BE2C (cell line): Measurements from ENCODE around the gene ZNF808.
"Not testable (repeated sequence)": the region's sequence is repeated elsewhere in the genome, so short reads cannot be mapped to it uniquely, and the experiment has no call there.

Experiments
- DNase-seq: peaks from one replicate; pipeline ENCODE4 v3.0.0-alpha.2; 2020
- H3K27me3 ChIP-seq: fragments of 250-450 bp; sonication (Bioruptor Pico); 2 replicates; pipeline ENCODE4 v1.5.1; 2020; ENCODE audit warnings: mild to moderate bottlenecking
- H3K36me3 ChIP-seq: fragments of 250-450 bp; sonication (Bioruptor Pico); 2 replicates; pipeline ENCODE4 v1.5.1; 2020; ENCODE audit warnings: mild to moderate bottlenecking
- H3K4me1 ChIP-seq: fragments of 250-450 bp; sonication (Bioruptor Pico); 2 replicates; pipeline ENCODE4 v1.5.1; 2020
- H3K4me3 ChIP-seq: 2 replicates; pipeline ENCODE4 v1.5.1; 2011; ENCODE audit warnings: low read depth, low read length
- H3K9me3 ChIP-seq: fragments of 250-450 bp; sonication (Bioruptor Pico); 2 replicates; pipeline ENCODE4 v1.5.1; 2020
- TF ChIP-seq, protein P1 (sequence below): IDR thresholded peaks from 2 replicates; pipeline ENCODE4 v1.5.1; 2012; ENCODE audit warnings: mild to moderate bottlenecking, low read depth, low read length

The ZNF808 gene

DNA sequence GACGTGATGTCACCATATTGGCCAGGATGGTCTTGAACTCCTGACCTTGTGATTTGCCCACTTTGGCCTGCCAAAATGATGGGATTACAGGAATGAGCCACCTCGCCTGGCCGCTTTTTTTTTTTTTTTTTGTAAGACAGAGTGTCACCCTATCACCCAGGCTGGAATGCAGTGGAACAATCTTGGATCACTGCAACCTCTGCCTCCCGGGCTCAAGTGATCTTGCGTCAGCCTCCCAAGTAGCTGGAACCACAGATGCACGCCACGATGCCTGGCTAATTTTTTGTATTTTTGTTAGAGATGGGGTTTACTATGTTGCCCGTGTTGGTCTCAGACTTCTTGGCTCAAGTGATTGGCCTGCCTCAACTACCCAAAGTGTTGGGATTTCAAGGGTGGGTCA, 28.9 kb upstream of the ZNF808 start:
- no peaks in the 10 kb centered on the region for H3K27me3 ChIP-seq
- H3K4me3 ChIP-seq: no peak overlapping the region
- TF ChIP-seq, protein P1, sequence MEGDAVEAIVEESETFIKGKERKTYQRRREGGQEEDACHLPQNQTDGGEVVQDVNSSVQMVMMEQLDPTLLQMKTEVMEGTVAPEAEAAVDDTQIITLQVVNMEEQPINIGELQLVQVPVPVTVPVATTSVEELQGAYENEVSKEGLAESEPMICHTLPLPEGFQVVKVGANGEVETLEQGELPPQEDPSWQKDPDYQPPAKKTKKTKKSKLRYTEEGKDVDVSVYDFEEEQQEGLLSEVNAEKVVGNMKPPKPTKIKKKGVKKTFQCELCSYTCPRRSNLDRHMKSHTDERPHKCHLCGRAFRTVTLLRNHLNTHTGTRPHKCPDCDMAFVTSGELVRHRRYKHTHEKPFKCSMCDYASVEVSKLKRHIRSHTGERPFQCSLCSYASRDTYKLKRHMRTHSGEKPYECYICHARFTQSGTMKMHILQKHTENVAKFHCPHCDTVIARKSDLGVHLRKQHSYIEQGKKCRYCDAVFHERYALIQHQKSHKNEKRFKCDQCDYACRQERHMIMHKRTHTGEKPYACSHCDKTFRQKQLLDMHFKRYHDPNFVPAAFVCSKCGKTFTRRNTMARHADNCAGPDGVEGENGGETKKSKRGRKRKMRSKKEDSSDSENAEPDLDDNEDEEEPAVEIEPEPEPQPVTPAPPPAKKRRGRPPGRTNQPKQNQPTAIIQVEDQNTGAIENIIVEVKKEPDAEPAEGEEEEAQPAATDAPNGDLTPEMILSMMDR: no peak
- DNase-seq: no peak
- H3K36me3 ChIP-seq: no peaks in the 10 kb centered on the region
- H3K9me3 ChIP-seq: no peaks in the 10 kb centered on the region
- no peaks in the 10 kb centered on the region for H3K4me1 ChIP-seq

DNA sequence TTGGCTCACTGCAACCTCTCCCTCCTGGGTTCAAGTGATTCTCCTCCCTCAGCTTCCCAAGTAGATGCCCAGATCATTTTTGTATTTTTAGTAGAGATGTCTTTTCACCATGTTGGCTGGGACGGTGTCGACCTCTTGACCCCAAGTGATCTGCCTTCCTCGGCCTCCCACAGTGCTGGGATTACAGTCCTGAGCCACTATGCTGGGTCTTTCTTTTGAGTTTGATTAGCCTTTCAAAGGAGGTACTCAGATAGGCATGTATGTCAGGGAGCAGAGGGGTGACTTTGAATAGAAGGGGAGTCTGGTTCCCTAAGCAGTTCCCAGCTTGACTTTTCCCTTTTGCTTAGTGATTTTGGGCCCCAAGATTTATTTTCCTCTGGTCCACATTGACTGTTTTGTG, 27.0 kb upstream of the ZNF808 start:
- not testable (repeated sequence) for H3K27me3 ChIP-seq, DNase-seq, H3K4me1 ChIP-seq, H3K36me3 ChIP-seq, H3K9me3 ChIP-seq, H3K4me3 ChIP-seq

DNA sequence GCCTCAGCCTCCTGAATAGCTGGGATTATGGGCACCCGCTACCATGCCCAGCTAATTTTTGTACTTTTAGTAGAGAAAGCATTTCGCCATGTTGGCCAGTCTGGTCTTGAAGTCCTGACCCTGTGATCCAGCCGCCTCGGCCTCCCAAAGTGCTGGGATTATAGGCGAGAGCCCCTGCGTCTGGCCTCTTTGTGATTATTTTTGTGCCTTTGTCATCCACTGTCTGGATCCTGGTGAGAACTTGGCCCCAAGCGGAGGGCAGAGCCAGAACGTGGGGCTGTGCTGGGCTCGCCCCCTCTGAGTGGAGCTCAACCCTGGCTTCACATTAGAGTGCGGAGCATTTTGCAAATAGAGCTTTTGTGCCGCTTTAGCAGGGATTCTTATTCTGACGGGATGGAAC, 26.5 kb upstream of the ZNF808 start:
- H3K9me3 ChIP-seq, DNase-seq, H3K4me3 ChIP-seq: not testable (repeated sequence)

DNA sequence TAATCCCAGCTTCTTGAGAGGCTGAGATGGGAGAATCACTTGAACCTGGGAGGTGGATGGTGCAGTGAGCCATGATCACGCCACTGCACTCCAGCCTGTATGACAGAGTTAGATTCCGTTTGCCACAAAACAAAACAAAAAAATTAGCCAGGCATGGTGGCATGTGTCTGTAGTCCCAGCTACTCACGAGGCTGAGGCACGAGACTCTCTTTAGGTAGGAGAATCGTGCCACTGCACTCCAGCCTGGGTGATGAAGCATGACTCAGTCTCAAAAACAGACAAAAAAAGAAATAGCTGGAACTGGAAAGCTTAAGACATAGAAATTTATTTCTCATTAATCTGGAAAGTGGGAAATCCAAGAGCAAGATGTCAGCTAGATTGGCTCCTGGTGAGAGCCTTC, 20.2 kb upstream of the ZNF808 start:
- TF ChIP-seq, protein P1: no peak
- DNase-seq: no peak
- Histone ChIP-seq H3K27me3 (no peaks in the 10 kb centered on the region), H3K4me1 (no peaks in the 10 kb centered on the region), H3K4me3 (no peak overlapping the region), H3K36me3 (no peaks in the 10 kb centered on the region), H3K9me3 (no peaks in the 10 kb centered on the region)

More for the DNA sequence above, 26.5 kb upstream of the ZNF808 start:
- H3K27me3 ChIP-seq, H3K36me3 ChIP-seq, H3K4me1 ChIP-seq: not testable (repeated sequence)

DNA sequence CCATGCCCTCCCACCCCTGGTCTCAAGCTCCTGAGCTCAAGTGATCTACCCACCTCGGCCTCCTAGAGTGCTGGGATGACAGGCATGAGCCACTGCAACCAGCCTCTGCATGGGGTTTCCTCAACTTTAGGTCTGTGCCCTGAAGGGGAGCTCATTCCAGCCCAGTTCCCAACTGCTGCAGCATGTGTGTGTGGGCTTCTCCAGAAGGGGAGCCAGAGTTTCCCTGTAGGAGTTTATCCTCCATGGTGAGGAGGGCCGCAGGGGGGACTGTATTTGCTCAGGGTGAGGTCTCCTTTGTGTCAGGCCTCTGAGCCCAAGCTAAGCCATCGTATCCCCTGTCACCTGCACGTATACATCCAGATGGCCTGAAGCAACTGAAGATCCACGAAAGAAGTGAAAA, 11.3 kb upstream of the ZNF808 start:
- no peaks in the 10 kb centered on the region for H3K4me1 ChIP-seq
- TF ChIP-seq, protein P1: no peak
- no peak overlapping the region for H3K4me3 ChIP-seq
- no peaks in the 10 kb centered on the region for H3K9me3 ChIP-seq
- no peaks in the 10 kb centered on the region for H3K36me3 ChIP-seq
- no peak for DNase-seq
- H3K27me3 ChIP-seq: no peaks in the 10 kb centered on the region

DNA sequence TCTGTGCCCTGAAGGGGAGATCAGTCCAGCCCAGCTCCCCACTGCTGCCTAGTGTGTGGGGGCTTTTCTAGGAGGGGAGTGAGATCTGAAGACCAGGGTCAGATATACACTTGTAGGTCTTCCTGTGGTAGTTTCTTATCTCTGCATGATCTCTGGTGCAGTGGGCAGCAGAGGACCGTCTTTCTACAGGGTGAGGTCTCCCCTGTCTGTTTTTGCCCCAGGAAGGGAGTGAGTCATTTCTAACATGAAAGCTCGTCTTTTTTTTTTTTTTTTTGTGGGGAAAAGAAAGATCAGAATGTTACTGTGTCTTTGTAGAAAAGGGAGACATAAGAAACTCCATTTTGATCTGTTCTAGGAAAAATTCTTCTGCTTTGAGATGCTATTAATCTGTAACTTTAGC, 8.8 kb upstream of the ZNF808 start:
- H3K4me3 ChIP-seq: no peak overlapping the region
- no peak for DNase-seq
- TF ChIP-seq, protein P1: no peak
- no peaks in the 10 kb centered on the region for H3K36me3 ChIP-seq
- H3K27me3 ChIP-seq: no peaks in the 10 kb centered on the region
- no peaks in the 10 kb centered on the region for H3K9me3 ChIP-seq
- H3K4me1 ChIP-seq: no peaks in the 10 kb centered on the region

DNA sequence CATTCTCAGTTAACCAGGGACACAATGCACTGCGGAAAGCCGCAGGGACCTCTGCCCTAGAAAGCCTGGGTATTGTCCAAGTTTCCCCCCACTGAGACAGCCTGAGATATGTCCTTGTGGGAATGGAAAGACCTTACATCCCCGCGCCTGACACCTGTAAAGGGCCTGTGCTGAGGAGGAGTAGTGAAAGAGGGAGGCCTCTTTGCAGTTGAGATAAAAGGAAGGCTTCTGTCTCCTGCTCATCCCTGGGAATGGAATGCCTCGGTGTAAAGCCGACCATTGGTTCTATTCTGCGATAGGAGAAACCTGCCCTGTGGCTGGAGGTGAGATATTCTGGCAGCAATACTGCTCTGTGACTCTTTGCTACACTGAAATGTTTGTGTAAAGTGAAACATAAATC, 8.3 kb upstream of the ZNF808 start:
- not testable (repeated sequence) for H3K9me3 ChIP-seq, H3K36me3 ChIP-seq, DNase-seq, H3K4me1 ChIP-seq, H3K27me3 ChIP-seq, H3K4me3 ChIP-seq

DNA sequence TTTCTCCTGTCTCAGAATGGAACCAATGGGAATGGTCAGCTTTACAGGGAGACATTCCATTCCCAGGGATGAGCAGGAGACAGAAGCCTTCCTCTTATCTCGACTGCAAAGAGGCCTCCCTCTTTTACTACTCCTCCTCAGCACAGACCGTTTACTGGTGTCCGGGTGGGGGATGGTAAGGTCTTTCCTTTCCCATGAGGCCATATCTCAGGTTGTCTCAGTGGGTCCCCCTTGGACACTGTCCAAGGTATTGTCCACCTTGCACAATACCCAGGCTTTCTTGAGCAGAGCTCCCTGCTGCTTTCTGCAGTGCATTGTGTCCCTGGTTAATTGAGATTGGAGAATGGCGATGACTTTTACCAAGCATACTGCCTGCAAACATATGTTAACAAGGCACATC, 7.5 kb upstream of the ZNF808 start:
- no peaks in the 10 kb centered on the region for H3K4me1 ChIP-seq
- H3K27me3 ChIP-seq: no peaks in the 10 kb centered on the region
- H3K9me3 ChIP-seq: no peaks in the 10 kb centered on the region; the same call in 1 of the 2 replicates
- DNase-seq: no peak
- no peaks in the 10 kb centered on the region for H3K36me3 ChIP-seq
- no peak overlapping the region for H3K4me3 ChIP-seq
- TF ChIP-seq, protein P1: no peak
